Measurements from ENCODE around the gene ADCY9. TPM values are rescaled to one million over a fixed set of nuclear protein-coding genes. Genes with fewer than 3 reads are reported as not detected.
A peak's percentile ranks its signal among the peaks of the same experiment; 100 is the strongest.
"Not testable (repeated sequence)": the region's sequence is repeated elsewhere in the genome, so short reads cannot be mapped to it uniquely, and the experiment has no call there.

The ADCY9 gene
- total and polyA plus RNA-seq, 12 donors: 2.3 to 37.6 (median 17.8) TPM

DNA sequence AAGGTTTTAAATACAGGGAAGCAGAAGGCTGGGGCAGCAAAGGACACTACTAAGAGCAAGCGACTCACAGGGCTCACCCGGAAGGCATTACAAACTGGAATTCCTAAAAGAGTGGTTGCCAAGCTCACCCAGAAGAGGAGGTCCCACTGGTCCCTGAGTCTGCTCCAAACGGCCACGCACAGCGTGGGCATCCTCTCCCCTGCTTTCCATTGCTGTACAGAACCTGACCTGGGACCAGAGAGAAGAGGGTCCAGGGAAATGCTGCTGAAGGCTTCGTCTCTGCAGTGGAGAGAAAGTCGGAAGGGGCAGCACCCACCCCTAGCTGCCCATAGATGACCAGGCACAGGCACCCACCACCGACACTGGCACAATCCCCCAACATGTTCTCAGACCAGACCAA is 67.2 kb downstream of the ADCY9 start:
- peak in 1 of 7 donors; percentile 25 for DNase-seq

DNA sequence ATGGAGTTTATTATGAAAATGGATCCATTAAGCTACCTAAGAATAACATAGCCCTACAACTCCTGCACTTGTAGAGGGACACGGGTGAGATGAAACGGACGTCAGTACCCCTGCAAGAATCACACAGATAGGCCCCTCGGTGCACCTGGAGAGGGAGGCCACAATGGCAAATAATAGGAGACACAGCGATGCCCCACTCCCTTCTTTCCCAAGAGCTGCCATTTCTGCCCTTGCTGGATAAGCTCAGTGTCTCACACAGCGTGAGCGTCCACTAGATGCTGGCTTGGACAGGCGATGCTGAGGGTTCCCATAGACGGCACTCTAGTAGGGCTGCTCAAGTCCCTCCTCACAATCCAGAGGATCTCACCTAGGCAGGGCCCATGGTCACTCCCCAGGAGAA is 67.8 kb downstream of the ADCY9 start:
- Histone ChIP-seq H3K4me1 (replicated peaks in 1 of 2) (peaks cover 9 to 23% of the 10 kb centered on the region in 2 donors), H3K27ac (no peak overlapping the region), H3K4me3 (no peak overlapping the region), H3K9me3 (replicated peaks in 1 of 3) (no peaks in the 10 kb centered on the region), H3K36me3 (replicated peaks in 1 of 2) (no peaks in the 10 kb centered on the region), H3K27me3 (no peaks in the 10 kb centered on the region)
- WGBS, 4 donors: 94 to 98% (median 95%) methylated on average over 5 to 9 of the region's 9 CpGs
- DNase-seq: peak in 1 of 7 donors; percentile 11
- TF ChIP-seq POLR2A (IDR thresholded peaks at IDR 0.05): no peak
- TF ChIP-seq, protein P1, sequence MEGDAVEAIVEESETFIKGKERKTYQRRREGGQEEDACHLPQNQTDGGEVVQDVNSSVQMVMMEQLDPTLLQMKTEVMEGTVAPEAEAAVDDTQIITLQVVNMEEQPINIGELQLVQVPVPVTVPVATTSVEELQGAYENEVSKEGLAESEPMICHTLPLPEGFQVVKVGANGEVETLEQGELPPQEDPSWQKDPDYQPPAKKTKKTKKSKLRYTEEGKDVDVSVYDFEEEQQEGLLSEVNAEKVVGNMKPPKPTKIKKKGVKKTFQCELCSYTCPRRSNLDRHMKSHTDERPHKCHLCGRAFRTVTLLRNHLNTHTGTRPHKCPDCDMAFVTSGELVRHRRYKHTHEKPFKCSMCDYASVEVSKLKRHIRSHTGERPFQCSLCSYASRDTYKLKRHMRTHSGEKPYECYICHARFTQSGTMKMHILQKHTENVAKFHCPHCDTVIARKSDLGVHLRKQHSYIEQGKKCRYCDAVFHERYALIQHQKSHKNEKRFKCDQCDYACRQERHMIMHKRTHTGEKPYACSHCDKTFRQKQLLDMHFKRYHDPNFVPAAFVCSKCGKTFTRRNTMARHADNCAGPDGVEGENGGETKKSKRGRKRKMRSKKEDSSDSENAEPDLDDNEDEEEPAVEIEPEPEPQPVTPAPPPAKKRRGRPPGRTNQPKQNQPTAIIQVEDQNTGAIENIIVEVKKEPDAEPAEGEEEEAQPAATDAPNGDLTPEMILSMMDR (IDR thresholded peaks at IDR 0.05): no peak
- intact Hi-C loops (cut with DNase I): no loop called here

More for the DNA sequence above, 67.2 kb downstream of the ADCY9 start:
- H3K27me3 ChIP-seq: no peaks in the 10 kb centered on the region
- intact Hi-C loops (cut with DNase I): no loop called here
- no peak overlapping the region for H3K4me3 ChIP-seq
- WGBS, 4 donors: 84 to 98% (median 97%) methylated on average over 5 to 8 of the region's 8 CpGs
- H3K36me3 ChIP-seq (replicated peaks in 1 of 2): no peaks in the 10 kb centered on the region
- TF ChIP-seq, protein P1 (IDR thresholded peaks at IDR 0.05): no peak
- H3K4me1 ChIP-seq (replicated peaks in 1 of 2): peaks cover 15 to 29% of the 10 kb centered on the region in 2 donors
- H3K27ac ChIP-seq: no peak overlapping the region
- no peaks in the 10 kb centered on the region for H3K9me3 ChIP-seq (replicated peaks in 1 of 3)

DNA sequence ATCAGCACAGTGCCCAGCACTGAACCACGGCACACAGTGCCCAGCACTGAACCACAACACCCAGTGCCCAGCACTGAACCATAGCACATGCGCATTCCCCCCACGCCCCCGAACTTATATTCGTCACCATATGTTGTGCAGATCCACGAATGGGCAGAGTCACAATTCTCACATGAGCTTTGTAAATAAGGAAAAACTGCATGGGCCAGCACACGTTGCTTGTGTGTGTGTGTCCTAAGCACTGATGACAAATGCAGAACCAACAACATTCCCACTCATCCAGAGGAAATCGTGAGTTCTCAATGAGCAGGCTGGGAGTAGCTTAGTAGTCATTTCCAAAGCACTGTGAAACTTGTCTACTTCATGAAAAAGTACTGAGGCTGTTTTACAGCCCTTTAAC is 70.0 kb downstream of the ADCY9 start:
- peak in 2 of 7 donors; percentile 8 to 31 for DNase-seq
- no peak overlapping the region for H3K4me3 ChIP-seq
- 95 to 98% (median 97%) methylated on average over 6 to 8 of the region's 8 CpGs for WGBS, 4 donors

DNA sequence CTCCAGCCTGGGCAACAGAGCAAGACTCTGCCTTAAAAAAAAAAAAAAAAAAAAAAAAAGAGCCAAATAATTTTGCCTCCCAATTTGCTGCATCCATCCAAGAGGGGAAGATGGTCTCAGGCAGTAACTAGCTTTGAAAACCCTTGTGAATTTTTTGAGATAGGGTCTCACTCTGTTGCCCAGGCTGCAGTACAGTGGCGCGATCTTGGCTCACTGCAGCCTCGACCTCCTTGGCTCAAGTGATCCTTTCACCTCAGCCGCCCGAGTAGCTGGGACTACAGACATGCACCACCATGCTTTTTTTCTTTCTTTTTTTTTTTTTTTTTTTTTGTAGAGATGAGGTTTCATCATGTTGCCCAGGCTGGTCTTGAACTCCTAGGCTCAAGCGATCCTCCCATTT is 70.7 kb downstream of the ADCY9 start:
- H3K27ac ChIP-seq; H3K4me3 ChIP-seq; H3K27me3 ChIP-seq; intact Hi-C loops (cut with DNase I); H3K9me3 ChIP-seq (replicated peaks in 1 of 3); H3K36me3 ChIP-seq (replicated peaks in 1 of 2): not testable (repeated sequence)
- WGBS, 4 donors: 82 to 97% (median 95%) methylated on average over 6 of the region's 6 CpGs
- peak in 2 of 7 donors; percentile 1 to 3 for DNase-seq
- peaks cover 0 to 10% of the 10 kb centered on the region in 2 donors for H3K4me1 ChIP-seq (replicated peaks in 1 of 2)

More for the DNA sequence above, 70.0 kb downstream of the ADCY9 start:
- no peaks in the 10 kb centered on the region for H3K36me3 ChIP-seq (replicated peaks in 1 of 2)
- H3K9me3 ChIP-seq (replicated peaks in 1 of 3): no peaks in the 10 kb centered on the region
- no peak overlapping the region for H3K27ac ChIP-seq
- TF ChIP-seq, protein P1 (IDR thresholded peaks at IDR 0.05): no peak
- no peak for TF ChIP-seq POLR2A (IDR thresholded peaks at IDR 0.05)
- intact Hi-C loops (cut with DNase I): no loop called here
- peaks cover 0 to 10% of the 10 kb centered on the region in 2 donors for H3K4me1 ChIP-seq (replicated peaks in 1 of 2)
- H3K27me3 ChIP-seq: no peaks in the 10 kb centered on the region

DNA sequence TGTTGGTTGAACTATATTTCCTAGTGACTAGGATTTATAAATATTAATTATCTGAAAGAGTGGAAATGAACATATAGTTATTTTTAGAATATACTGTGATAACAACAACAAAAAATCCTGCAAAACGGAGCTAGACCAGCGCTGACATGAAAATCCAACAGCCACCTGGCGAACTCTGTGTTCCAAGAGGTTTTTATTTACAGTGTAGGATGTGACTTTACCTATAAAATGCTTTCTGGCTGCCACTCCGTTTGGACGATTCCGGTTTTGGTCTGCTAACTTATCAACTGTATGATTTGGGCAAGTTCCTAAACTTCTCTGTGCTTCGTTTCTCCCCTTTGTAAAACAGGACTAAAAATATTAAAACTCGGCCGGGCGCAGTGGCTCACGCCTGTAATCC is 73.7 kb downstream of the ADCY9 start:
- Histone ChIP-seq H3K36me3 (replicated peaks in 1 of 2) (no peaks in the 10 kb centered on the region), H3K27ac (no peak overlapping the region), H3K4me1 (replicated peaks in 1 of 2) (peaks cover 0 to 10% of the 10 kb centered on the region in 2 donors), H3K27me3 (no peaks in the 10 kb centered on the region), H3K9me3 (replicated peaks in 1 of 3) (no peaks in the 10 kb centered on the region), H3K4me3 (no peak overlapping the region)
- TF ChIP-seq, protein P1 (IDR thresholded peaks at IDR 0.05): no peak
- no peak for TF ChIP-seq POLR2A (IDR thresholded peaks at IDR 0.05)
- intact Hi-C loops (cut with DNase I): no loop called here
- 88 to 94% (median 92%) methylated on average over 11 of the region's 11 CpGs for WGBS, 4 donors
- DNase-seq: peak in 1 of 7 donors; percentile 29
